Astrocyte of the spinal cord (primary cell): ENCODE data around the gene PRDX5.

Experiments
- DNase-seq: peaks from one replicate; pipeline ENCODE4 v3.0.0; 2011; ENCODE audit warnings: low read depth, low spot score
- H3K4me3 ChIP-seq: 2 replicates; pipeline ENCODE4 v1.5.1; 2011; ENCODE audit warnings: low read depth, mild to moderate bottlenecking, low read length, moderate library complexity
- CTCF ChIP-seq: IDR thresholded peaks from 2 replicates; pipeline ENCODE4 v1.5.1; 2012; ENCODE audit warnings: low read depth, mild to moderate bottlenecking, low read length, inconsistent platforms
- in situ Hi-C: cut with HindIII; loops from 2 replicates; pipeline ENCODE4 v1.10.0; 2017; ENCODE audit warnings: low sequenced_read_pairs

The PRDX5 gene

GRCh38 chr11:64290352-64291261 is 27.3 kb upstream of the PRDX5 start:
- H3K4me3 ChIP-seq: no peak overlapping the region
- in situ Hi-C loops: no loop called here
- no peak for TF ChIP-seq CTCF
- DNase-seq: no peak

- no peak within 1 kb of the TSS for H3K4me3 ChIP-seq
- in situ Hi-C loops: no loop called here
- DNase-seq: no peak
- no peak for TF ChIP-seq CTCF
These were observed 26.6 kb upstream of the PRDX5 start, which contains the start of gene KCNK4 for GRCh38 chr11:64291262-64291751. KCNK4 (plus strand) TSS chr11:64291302; CDS start chr11:64293019, 1,717 bp downstream.

- no peak for TF ChIP-seq CTCF
- in situ Hi-C loops: no loop called here
- no peak for DNase-seq
- no peak overlapping the region for H3K4me3 ChIP-seq
These were observed 26.0 kb upstream of the PRDX5 start for GRCh38 chr11:64291752-64292459.

GRCh38 chr11:64292460-64293254 is 25.3 kb upstream of the PRDX5 start:
- in situ Hi-C loops: no loop called here
- no peak for DNase-seq
- no peak for TF ChIP-seq CTCF
- no peak overlapping the region for H3K4me3 ChIP-seq

GRCh38 chr11:64294774-64295173 is 23.1 kb upstream of the PRDX5 start:
- in situ Hi-C loops: no loop called here
- H3K4me3 ChIP-seq: no peak overlapping the region
- no peak for TF ChIP-seq CTCF
- DNase-seq: no peak

- no peak for DNase-seq
- H3K4me3 ChIP-seq: no peak overlapping the region
- in situ Hi-C loops: no loop called here
- no peak for TF ChIP-seq CTCF
These were observed 22.2 kb upstream of the PRDX5 start for GRCh38 chr11:64295760-64296159.
